Umbilical cord (tissue), 2 donors: Measurements from ENCODE around the gene FAM181B. TPM values are rescaled to one million over a fixed set of nuclear protein-coding genes. Genes with fewer than 3 reads are reported as not detected.

ENCODE experiments used
- DNase-seq: peaks from one replicate; pipeline ENCODE4 v3.0.0-alpha.2; 2015; ENCODE audit warnings: low spot score
- total RNA-seq: library from RNA; depleted of rRNA; stranded (reverse); fragments of >200 nt; gene quantifications from one replicate; pipeline ENCODE4 v1.2.3, GENCODE V29; 2014; ENCODE audit warnings: low replicate concordance; ENCODE audit not compliant: insufficient read depth

Gene FAM181B, protein sequence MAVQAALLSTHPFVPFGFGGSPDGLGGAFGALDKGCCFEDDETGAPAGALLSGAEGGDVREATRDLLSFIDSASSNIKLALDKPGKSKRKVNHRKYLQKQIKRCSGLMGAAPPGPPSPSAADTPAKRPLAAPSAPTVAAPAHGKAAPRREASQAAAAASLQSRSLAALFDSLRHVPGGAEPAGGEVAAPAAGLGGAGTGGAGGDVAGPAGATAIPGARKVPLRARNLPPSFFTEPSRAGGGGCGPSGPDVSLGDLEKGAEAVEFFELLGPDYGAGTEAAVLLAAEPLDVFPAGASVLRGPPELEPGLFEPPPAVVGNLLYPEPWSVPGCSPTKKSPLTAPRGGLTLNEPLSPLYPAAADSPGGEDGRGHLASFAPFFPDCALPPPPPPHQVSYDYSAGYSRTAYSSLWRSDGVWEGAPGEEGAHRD
- total RNA-seq, result 1.4 TPM

DNA sequence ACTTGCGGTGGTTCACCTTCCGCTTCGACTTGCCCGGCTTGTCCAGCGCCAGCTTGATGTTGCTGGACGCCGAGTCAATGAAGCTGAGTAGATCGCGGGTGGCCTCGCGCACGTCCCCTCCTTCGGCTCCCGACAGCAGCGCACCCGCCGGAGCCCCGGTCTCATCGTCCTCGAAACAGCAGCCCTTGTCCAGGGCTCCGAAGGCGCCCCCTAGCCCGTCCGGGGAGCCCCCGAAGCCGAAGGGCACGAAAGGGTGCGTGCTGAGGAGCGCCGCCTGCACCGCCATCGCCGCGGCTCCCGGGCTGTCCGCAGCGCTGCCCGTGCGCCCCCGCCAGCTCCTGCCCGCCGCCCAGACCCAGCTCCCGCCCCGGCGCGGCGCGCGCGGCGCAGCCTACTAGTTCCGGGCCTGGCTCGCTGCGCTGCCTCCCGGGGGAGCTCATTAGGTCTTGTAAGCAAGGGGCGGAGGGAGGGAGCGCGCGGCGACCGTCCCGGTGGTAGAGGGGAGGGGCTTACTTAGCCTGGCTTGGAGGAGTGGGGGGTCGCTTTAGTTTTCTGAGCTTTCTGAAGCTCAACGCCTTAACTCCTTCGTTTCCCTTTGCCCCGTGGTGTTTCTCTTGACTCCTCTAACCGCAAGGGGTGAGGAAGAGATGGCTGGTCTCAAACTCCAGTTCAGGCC, at the start of gene FAM181B:
FAM181B (minus strand) TSS at position 421 of the 676 bp plus-strand sequence; CDS start at position 286, 135 bp downstream.
- peak; percentile 46 for DNase-seq

DNA sequence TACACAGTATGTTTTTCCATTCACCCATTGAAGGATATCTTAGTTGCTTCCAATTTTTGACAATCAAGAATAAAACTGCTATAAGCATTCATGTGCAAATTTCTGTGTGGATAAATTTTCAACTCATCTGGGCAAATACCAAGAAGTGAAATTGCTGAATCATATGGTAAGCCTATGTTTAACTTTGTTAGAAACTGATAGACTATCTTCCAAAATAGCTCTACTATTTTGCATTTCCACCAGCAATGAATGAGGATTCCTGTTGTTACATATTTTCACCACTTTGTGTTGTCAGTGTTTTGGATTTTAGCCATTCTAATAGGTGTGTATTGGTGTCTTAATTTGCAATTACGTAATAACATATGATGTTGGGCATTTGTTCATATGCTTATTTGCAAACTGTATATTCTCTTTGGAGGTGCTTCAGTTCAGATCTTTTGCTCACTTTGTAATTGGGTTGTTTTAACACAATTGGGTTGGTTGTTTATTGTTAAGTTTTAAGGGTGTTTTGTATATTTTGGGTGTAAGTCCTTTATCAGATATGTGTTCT, 49.2 kb upstream of the FAM181B start:
- DNase-seq, result no peak

DNA sequence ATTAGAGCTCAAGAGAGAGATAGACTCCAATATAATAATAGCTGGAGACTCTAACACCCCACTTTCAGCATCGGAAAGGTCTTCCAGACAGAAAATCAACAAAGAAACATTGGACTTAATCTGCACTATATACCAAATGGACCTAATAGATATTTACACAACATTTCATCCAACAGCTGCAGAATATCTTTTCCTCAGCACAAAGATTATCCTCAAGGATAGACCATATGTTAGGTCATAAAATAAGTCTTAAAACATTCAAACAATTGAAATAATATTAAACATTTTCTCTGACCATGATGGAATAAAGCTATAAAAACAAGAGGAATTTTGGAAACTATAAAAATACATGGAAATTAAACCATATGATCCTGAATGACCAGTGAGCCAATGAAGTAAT, 45.1 kb upstream of the FAM181B start:
- no peak for DNase-seq

DNA sequence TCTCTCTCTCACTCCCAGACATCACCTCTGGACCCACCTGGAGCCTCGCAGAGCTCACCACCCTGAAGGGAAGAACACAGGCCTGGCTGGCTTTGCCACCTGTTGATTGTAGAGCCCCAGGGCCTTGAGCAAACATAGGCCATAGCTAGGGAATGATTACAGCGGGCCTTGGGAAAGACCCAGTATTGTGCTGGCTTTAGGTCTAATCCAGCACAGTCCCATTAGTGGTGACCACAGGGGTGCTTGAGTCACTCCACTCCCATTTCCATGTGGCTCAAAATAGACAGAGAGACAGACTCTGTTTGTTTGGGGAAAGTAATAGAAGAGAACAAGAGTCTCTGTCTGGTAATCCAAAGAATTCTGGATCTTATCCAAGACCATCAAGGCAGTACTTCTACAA, 42.7 kb upstream of the FAM181B start:
- no peak for DNase-seq

DNA sequence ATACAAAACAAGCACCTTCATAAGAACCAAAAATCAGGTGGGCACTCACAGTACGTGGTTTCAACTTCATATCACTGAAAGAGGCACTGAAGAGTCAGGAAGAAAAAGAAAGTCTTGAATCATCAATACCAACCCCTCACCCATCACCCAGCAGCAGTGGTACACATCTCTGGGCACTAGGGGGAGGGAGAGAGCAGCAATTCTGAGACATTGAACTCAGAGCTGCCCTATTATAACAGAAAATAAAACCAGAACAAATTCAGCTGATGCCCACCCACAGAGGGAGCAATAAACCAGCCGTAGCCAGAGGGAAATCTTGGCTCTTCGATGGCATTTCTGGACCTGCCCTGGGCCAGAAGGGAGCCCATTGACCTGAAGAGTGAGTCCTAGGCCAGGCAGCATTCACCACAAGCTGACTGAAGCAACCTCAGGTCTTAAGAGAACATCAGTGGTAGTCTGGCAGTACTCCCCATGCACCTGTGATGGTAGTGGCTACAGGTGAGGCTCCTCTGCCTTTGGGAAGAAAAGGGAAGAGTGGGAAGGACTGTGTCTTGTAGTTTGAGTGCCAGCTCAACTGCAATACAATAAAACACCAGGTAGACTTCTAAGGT, 42.2 kb upstream of the FAM181B start:
- no peak for DNase-seq

DNA sequence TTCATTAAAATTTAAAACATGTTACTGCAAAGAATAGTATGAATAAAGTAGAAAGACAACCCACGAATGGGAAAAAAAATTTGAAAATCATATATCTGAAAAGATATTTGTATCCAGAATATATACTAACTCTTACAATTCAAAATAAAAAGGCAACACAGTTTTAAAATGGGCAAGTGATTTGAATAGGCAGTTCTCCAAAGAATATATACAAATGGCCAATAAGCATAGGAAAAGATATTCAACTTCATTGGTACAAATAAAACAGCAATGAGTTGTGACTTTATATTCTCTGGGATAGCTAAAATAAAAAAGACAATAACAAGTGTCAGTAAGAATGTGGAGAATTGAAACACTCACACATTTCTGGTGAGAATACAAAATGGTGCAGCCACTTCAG, 41.6 kb upstream of the FAM181B start:
- no peak for DNase-seq

DNA sequence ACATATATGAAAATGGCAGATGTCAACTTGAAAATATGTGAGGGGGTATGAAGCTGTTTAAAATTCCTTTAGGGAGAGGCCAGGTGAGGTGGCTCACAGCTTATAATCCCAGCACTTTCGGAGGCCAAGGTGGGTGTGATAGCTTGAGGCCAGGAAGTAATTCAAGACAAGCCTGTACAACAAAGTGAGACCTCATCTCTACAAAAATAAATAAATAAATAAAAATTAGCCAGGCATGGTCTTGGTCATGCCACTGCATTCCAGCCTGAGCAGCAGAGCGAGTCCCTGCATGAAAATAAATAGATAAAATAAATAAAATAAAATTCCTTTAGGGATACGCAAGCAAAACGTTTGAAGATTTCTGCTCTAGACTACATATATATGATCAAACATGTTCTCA, 38.1 kb upstream of the FAM181B start:
- DNase-seq, result no peak

DNA sequence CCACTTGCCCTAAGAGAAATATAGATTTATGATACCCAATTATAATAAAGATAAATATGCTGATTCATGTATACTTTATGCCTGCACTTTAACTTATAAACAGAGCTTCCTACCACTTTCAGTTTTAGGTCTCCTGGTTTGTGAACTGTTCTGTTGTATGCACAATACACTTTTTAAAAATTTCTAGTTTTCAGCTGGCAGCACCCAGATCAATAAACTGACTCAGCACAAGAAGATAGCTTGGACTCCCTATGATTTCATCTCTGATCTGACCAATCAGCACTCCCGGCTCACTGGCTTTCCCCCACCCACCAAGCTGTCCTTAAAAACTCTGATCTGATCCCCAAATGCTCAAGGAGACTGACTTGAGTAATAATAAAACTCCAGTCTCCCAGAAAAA, 33.5 kb upstream of the FAM181B start:
- no peak for DNase-seq

DNA sequence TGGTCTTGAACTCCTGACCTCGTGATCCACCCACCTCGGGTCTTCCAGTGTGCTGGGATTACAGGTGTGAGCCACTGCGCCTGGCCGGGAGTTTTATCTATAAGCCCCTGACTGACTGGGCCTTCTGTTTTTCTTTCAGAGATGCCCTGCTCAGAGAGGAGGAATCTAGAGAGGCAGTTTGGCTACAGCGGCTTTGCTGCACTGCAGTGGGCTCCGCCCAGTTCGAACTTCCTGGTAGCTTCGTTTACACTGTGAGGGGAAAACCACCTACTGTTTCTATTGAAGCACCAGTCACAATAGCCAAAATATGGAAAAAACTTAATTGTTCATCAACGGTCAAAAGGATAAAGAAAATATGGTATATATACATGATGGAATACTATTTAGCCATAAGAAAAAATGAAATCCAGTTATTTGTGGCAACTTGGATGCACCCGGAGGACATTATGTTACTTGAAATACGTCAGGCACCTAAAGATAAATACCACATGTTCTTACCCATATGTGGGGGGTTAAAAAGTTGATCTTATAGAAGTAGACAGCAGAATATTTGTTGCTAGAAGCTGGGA, 31.9 kb upstream of the FAM181B start:
- DNase-seq, result no peak

DNA sequence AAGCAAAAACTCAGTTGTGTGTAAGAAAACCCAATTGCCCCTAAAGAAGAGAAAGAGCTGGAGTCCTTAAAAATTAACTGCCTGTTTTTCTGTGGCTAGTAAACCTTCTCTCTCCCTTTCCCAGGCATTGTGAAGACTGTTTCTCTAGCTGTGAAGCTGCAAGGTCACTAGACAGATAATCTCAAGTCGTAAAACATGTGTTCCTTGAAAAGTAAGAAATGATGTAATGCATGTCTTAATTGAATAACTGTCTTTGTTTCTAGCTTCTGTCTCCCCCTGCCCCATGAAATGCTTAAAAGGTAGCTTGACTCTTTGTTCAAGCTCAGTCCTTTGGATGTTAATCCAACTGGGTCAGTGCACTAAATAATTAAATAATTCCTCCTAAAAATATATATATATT, 29.5 kb upstream of the FAM181B start:
- DNase-seq, result no peak

DNA sequence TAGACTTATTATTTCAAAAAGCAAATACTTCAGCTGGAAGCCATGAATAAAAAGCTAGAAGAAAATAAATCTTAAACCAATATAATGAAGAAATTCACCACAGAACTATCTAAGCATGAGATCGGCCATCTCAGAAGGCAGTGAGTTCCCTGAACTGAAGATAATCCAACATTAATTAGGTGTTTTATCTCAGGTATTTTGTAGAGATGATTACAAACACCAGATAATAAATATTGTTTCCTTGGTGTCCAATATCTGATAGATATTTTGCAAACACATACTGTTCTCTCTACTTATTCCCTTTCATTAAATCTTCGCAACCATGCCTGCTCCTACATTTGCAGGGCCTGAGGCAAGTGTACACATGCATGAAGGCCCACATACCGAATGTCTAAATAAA, 26.0 kb upstream of the FAM181B start:
- DNase-seq, result no peak

DNA sequence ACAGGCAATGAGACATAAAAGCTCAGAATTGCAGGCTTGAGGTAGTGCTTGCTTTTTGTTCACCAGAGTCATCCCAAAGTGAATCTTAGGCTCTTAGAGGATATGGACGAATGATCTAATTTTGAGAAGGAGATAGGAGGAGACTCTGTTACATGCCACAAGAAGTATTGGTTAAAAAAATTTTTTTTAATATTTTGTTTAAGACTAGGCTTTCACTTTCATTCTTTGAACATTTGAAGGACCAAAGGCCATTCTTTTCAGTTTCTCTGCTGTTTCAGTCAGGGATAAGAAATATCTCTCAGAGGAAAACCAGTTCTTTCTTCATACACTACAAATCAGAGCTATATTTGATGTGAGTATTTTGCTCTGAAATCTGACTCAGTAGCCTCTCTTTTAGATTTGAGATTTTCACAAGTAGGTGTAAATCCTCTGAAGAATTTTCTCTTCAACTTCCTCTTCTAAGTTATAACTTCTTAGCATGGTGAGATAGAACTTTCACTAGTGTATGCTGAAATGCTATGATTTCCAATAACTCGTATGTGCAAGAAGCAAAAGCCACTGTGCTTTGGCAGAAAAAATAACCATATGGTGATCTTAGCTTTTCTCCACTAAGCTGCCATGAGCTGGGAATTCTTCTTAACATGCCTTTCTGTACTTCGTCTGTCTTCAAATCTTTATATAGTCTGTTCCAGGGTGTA, 24.1 kb upstream of the FAM181B start:
- DNase-seq, result peak; percentile 86

DNA sequence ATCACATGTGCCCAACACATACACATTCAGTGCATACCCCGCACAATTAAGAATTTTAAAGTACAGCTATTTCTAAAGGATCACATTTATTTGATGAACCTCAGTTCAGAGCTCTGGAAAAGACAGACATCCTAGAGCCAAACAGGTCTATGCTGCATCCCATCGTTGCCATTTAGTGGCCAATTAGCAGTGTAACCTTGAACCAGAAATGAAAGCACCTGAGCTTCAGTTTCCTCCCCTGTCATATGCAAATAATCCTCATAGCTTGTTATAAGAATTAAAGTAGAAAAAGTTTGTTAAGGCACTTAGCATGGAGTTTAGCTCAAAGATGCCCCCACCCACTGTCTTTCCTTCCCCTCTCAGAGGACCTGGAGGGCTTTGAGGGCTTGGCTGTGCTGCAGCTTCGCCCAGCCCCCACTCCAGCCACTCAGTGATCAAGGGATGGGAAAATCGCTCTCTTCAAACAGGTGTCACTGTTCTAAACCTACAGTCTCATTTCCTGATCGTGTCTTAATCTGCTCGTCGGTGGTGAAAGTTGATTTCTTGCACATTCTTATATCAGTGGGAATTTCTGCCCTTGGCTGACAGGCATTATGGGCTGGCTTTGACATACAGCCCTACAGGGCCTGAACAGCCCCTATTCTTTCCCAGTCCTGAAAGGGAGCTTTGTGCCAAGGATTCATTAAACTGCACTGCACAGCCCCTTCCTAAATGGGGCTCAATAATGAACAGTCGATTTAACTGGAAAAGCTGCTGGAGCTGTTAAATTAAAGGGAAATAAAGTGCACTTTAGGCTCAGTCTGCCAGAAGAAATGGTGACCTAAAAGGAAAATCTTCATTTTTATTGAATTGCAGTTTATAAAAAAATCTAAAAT, 23.3 kb upstream of the FAM181B start:
- DNase-seq, result no peak

DNA sequence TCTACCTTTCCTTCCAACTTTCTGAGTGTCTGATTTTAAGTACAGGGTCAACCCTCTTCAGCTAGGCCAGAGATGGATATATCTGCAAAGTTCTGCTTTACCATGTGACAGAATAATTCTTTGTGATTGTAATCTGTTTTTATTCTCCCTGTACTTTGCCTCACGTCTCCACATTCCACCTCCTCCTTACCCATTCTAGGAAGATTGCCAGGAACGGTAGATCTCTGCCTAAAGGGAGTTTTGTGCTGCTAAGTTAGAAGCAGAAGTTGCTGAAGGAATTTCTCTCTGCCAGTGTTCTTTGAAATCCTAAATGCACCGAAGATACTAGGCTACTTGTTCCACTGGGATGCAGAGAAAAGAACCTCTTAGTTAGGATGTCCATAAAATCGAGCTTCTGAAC, 20.7 kb upstream of the FAM181B start:
- DNase-seq, result peak; percentile 50

DNA sequence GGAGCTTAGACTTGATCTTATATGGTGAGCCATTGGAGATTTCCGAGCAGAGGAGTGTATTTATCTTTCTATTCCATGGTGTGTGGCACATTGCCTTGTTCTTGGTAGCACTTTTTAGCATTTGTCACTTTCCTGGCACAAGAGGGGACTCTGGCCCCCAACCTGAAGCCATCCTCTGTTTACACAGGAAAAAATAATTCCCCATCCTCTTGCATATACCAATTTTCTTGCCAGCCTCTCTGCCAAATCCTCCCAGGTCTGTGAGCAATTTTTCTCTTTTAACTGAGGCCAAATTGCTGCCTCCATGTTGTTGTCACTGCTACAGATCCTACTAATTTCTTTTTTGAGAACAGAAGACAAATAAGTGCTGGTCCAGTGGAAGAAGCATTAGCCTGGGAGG, 20.3 kb upstream of the FAM181B start:
- no peak for DNase-seq

DNA sequence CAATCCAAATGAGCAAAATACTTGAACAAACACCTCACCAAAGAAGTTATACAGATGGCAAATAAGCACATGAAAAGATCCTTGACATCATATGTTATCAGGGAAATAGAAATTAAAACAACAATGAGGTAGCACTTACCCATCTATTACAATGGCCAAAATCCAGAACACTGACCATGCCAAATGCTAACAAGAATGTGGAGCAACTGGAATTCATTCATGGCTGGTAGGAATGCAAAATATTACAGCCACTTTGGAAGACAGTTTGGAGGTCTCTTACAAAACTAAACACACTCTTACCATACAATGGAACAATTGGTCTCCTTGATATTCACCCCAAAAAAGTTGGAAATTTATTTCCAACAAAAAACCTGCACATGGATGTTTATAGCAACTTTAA, 19.1 kb upstream of the FAM181B start:
- DNase-seq, result no peak

DNA sequence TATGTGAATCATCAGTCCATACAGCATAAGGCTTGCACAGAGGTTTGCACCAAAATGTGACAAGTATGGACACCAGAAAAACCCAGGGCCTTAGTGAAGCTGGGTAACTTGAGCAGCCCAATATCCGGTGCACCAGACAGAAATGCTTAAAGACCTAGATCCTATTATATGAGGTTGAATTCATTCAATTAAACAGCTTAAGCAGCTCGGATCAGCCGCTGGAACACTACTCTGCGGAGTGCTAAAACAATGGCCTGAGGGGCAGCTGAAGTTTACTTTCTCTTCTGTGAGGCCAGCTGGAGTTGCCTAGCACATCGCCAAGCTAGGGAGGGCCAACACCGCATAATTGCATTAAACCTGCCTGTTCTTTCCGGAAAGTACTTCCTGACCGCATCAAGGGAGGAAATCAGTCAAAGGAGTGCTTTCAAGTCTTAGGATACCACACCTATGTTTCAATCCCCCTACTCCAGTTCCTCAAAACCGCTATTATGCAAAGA, 17.0 kb upstream of the FAM181B start:
- DNase-seq, result no peak

DNA sequence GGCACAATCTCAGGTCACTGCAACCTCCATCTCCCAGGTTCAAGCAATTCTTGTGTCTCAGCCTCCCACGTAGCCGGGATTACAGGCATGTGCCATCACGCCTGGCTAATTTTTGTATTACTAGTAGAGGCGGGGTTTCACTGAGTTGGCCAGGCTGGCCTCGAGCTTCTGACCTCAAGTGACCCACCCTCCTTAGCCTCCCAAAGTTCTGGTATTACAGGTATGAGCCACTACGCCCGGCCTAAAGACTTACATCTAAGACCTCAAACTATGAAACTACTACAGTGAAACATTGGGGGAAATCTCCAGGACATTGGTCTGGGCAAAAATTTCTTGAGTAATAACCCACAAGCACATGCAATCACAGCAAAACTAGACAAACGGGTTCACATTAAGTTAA, 13.8 kb upstream of the FAM181B start:
- DNase-seq, result no peak

DNA sequence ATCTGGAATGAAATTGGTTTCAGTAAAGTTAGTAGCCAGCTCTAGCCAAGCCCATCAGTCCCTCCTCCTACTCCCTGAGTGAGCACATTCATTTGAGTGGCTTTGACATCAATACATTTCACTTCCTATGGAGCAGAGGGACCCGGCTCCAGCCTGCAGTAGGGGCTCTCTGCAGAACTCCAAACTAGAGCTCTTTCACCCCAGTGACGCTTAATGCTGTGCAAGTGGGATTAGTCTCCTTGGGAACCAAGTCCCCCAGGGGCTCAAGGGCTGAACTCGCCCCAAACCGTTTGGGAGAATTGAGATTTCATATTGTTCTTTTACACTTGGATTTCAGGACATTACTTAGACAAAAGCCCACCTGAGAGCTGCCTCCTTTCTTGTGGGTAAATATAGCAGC, 4.4 kb upstream of the FAM181B start:
- no peak for DNase-seq

DNA sequence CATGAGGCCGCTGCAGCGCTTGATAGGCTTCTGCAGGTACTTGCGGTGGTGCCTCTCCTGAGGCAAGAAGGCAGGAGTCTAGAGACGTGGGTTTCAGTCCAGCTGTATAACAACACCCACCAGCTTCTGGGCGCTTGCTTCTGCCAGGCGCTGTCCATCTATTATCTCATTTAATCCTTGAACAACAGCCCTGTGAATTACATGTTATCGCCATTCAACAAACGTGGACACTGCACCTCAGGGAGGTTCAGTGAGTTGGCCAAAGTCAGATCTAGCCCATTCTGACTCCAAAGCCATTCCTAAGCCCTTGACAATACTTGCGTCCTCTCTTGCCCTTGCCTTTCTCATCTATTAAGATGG, 436 bp upstream of the FAM181B start:
- no peak for DNase-seq
